Measurements from ENCODE around the gene HCFC2. TPM values are rescaled to one million over a fixed set of nuclear protein-coding genes. Genes with fewer than 3 reads are reported as not detected.

Gene HCFC2
- polyA plus RNA-seq, 1 experiment = 10.4 TPM

- H3K27me3 ChIP-seq (ENCODE audit: control insufficient read depth, insufficient read depth, low read length) = no peaks in the 10 kb centered on the region
- no peaks in the 10 kb centered on the region for H3K36me3 ChIP-seq (ENCODE audit: control insufficient read depth, insufficient read depth, low read length)
- TF ChIP-seq CTCF (IDR thresholded peaks at IDR 0.05; ENCODE audit: insufficient read depth, low read depth, low read length) = no peak
- ChIA-PET CTCF (interaction anchor here (1.2 kb wide), 1 partner anchor 35 kb away, joined by 3 read pairs; no protein-coding TSS in a partner anchor), POLR2A (no interaction called here)
- no peak overlapping the region for H3K4me3 ChIP-seq (ENCODE audit: low read depth, low read length)
- no peak for DNase-seq (ENCODE audit: low read depth)
Measured at GRCh38 chr12:104046306-104046705, 18.0 kb upstream of the HCFC2 start.

GRCh38 chr12:104048162-104048561 is 16.2 kb upstream of the HCFC2 start:
- Histone ChIP-seq H3K4me3 (ENCODE audit: low read depth, low read length) (peak overlapping the region; percentile 40), H3K27me3 (ENCODE audit: control insufficient read depth, insufficient read depth, low read length) (no peaks in the 10 kb centered on the region), H3K36me3 (ENCODE audit: control insufficient read depth, insufficient read depth, low read length) (no peaks in the 10 kb centered on the region)
- ChIA-PET POLR2A (no interaction called here), CTCF (no interaction called here)
- no peak for DNase-seq (ENCODE audit: low read depth)
- no peak for TF ChIP-seq CTCF (IDR thresholded peaks at IDR 0.05; ENCODE audit: insufficient read depth, low read depth, low read length)

GRCh38 chr12:104048811-104049210 is 15.5 kb upstream of the HCFC2 start:
- CTCF ChIA-PET = interaction anchor here (1.2 kb wide), 1 partner anchor 9 kb away, joined by 6 read pairs; no protein-coding TSS in a partner anchor

GRCh38 chr12:104049278-104049902 is 14.9 kb upstream of the HCFC2 start:
- TF ChIP-seq CTCF (IDR thresholded peaks at IDR 0.05; ENCODE audit: insufficient read depth, low read depth, low read length) = no peak
- peak overlapping the region; percentile 40 for H3K4me3 ChIP-seq (ENCODE audit: low read depth, low read length)
- ChIA-PET CTCF (interaction anchor here (1.2 kb wide), 1 partner anchor 9 kb away, joined by 6 read pairs; no protein-coding TSS in a partner anchor), POLR2A (interaction anchor here (0.6 kb wide), 1 partner anchor 63 kb away, joined by 4 read pairs; no protein-coding TSS in a partner anchor)
- H3K27me3 ChIP-seq (ENCODE audit: control insufficient read depth, insufficient read depth, low read length) = no peaks in the 10 kb centered on the region
- DNase-seq (ENCODE audit: low read depth) = no peak
- H3K36me3 ChIP-seq (ENCODE audit: control insufficient read depth, insufficient read depth, low read length) = no peaks in the 10 kb centered on the region

More at GRCh38 chr12:104048811-104049210, 15.5 kb upstream of the HCFC2 start:
- H3K36me3 ChIP-seq (ENCODE audit: control insufficient read depth, insufficient read depth, low read length) = no peaks in the 10 kb centered on the region
- no peaks in the 10 kb centered on the region for H3K27me3 ChIP-seq (ENCODE audit: control insufficient read depth, insufficient read depth, low read length)
- DNase-seq (ENCODE audit: low read depth) = no peak
- peak overlapping the region; percentile 40 for H3K4me3 ChIP-seq (ENCODE audit: low read depth, low read length)
- POLR2A ChIA-PET = interaction anchor here (0.6 kb wide), 1 partner anchor 62 kb away, joined by 4 read pairs; no protein-coding TSS in a partner anchor
- TF ChIP-seq CTCF (IDR thresholded peaks at IDR 0.05; ENCODE audit: insufficient read depth, low read depth, low read length) = no peak

- ChIA-PET POLR2A (no interaction called here), CTCF (interaction anchor here (1.2 kb wide), 1 partner anchor 8 kb away, joined by 6 read pairs; no protein-coding TSS in a partner anchor)
- no peak for TF ChIP-seq CTCF (IDR thresholded peaks at IDR 0.05; ENCODE audit: insufficient read depth, low read depth, low read length)
- Histone ChIP-seq H3K4me3 (ENCODE audit: low read depth, low read length) (peak within 1 kb of the TSS; percentile 40), H3K36me3 (ENCODE audit: control insufficient read depth, insufficient read depth, low read length) (no peaks in the 10 kb centered on the region), H3K27me3 (ENCODE audit: control insufficient read depth, insufficient read depth, low read length) (no peaks in the 10 kb centered on the region)
- peak; percentile 66 for DNase-seq (ENCODE audit: low read depth)
Measured at GRCh38 chr12:104049903-104050356, 14.4 kb upstream of the HCFC2 start, which contains the start of gene GLT8D2. TSS of gene GLT8D2 (minus strand) at chr12:104050187. CDS start at chr12:104019648, 30,539 bp downstream.

Measured in BJ (cell line).